ENCODE results near the gene B9D2.
"Not testable (repeated sequence)": the region's sequence is repeated elsewhere in the genome, so short reads cannot be mapped to it uniquely, and the experiment has no call there.

The B9D2 gene

GRCh38 chr19:41354343-41354953, 9.5 kb downstream of the B9D2 start:
- no peak for DNase-seq

- DNase-seq = peak; percentile 90
Observed at GRCh38 chr19:41353466-41354342, 10.2 kb downstream of the B9D2 start, which contains the start of gene TGFB1. TGFB1 (minus strand) TSS chr19:41353922; CDS start chr19:41353044, 878 bp downstream.

GRCh38 chr19:41352609-41353465, 11.1 kb downstream of the B9D2 start:
- DNase-seq = peak; percentile 61

- DNase-seq = no peak
Observed at GRCh38 chr19:41352279-41352608, 11.7 kb downstream of the B9D2 start.

- peak; percentile 69 for DNase-seq
Observed at GRCh38 chr19:41351339-41352245, 12.4 kb downstream of the B9D2 start.

GRCh38 chr19:41350735-41351338, 13.1 kb downstream of the B9D2 start:
- no peak for DNase-seq

GRCh38 chr19:41346916-41347315, 17.0 kb downstream of the B9D2 start:
- DNase-seq = not testable (repeated sequence)

GRCh38 chr19:41344162-41344561, 19.8 kb downstream of the B9D2 start:
- DNase-seq = no peak

GRCh38 chr19:41341669-41342490, 22.1 kb downstream of the B9D2 start:
- DNase-seq = no peak

GRCh38 chr19:41339936-41340335, 24.0 kb downstream of the B9D2 start:
- no peak for DNase-seq

- no peak for DNase-seq
Observed at GRCh38 chr19:41335467-41335866, 28.5 kb downstream of the B9D2 start.

GRCh38 chr19:41334793-41335192, 29.2 kb downstream of the B9D2 start:
- no peak for DNase-seq

- no peak for DNase-seq
Observed at GRCh38 chr19:41332468-41332867, 31.5 kb downstream of the B9D2 start.

- DNase-seq = no peak
Observed at GRCh38 chr19:41332000-41332399, 31.9 kb downstream of the B9D2 start.

GRCh38 chr19:41330946-41331678, 32.8 kb downstream of the B9D2 start:
- no peak for DNase-seq

- DNase-seq = no peak
Observed at GRCh38 chr19:41330481-41330880, 33.5 kb downstream of the B9D2 start.

GRCh38 chr19:41328842-41329225, 35.1 kb downstream of the B9D2 start:
- DNase-seq = no peak

- no peak for DNase-seq
Observed at GRCh38 chr19:41328157-41328841, 35.6 kb downstream of the B9D2 start.

GRCh38 chr19:41327576-41328156, 36.3 kb downstream of the B9D2 start:
- peak; percentile 81 for DNase-seq
